Suprapubic skin (tissue), 4 donors: ENCODE data around the gene SP2. TPM values are rescaled to one million over a fixed set of nuclear protein-coding genes. Genes with fewer than 3 reads are reported as not detected.

ENCODE experiments used
- DNase-seq, 2 donors: peaks; one replicate each; pipeline ENCODE4 v3.0.0-alpha.2; 2019; ENCODE audit warnings: low spot score in 2 of 2
- H3K27ac ChIP-seq: fragments of 200-600 bp; sonication (generic); one replicate; pipeline ENCODE4 v1.5.1; 2019
- H3K27me3 ChIP-seq: fragments of 200-600 bp; sonication (generic); one replicate; pipeline ENCODE4 v1.5.1; 2019
- H3K36me3 ChIP-seq: fragments of 200-600 bp; sonication (generic); one replicate; pipeline ENCODE4 v1.5.1; 2019
- H3K4me1 ChIP-seq: fragments of 200-600 bp; sonication (generic); one replicate; pipeline ENCODE4 v1.5.1; 2019
- H3K4me3 ChIP-seq: fragments of 200-600 bp; sonication (generic); one replicate; pipeline ENCODE4 v1.5.1; 2019; ENCODE audit warnings: mild to moderate bottlenecking
- H3K9me3 ChIP-seq: fragments of 200-600 bp; sonication (generic); one replicate; pipeline ENCODE4 v1.5.1; 2019
- CTCF ChIP-seq, 2 donors: fragments of 200-600 bp in 1 of 2; fragments of 450-650 bp in 1 of 2; sonication (generic) in 1 of 2; IDR thresholded peaks; one replicate each; pipeline ENCODE4 v1.5.1; 2016 to 2019; ENCODE audit warnings: antibody characterized with exemption in 2 of 2, mild to moderate bottlenecking in 1 of 2, moderate library complexity in 1 of 2
- EP300 ChIP-seq: sonication (generic); formaldehyde crosslinking; IDR thresholded peaks from one replicate; pipeline ENCODE4 v1.6.1; 2017; ENCODE audit warnings: antibody characterized with exemption
- POLR2A ChIP-seq, 2 donors: fragments of 450-650 bp; IDR thresholded peaks; one replicate each; pipeline ENCODE4 v1.6.1; 2017; ENCODE audit warnings: antibody characterized with exemption in 2 of 2, mild to moderate bottlenecking in 2 of 2, moderate library complexity in 2 of 2
- POLR2AphosphoS5 ChIP-seq, 3 donors: sonication (generic); formaldehyde crosslinking; IDR thresholded peaks; one replicate each; pipeline ENCODE4 v1.6.1; 2017; ENCODE audit warnings: antibody characterized with exemption in 3 of 3
- WGBS: methylation state at CpG from one replicate; pipeline ENCODE4 v1.1.5; 2018; 5-methylcytosine and 5-hydroxymethylcytosine counted together
- total RNA-seq, 4 donors: library from RNA; depleted of rRNA; stranded (reverse); fragments of >200 nt; gene quantifications; one replicate each; pipeline ENCODE4 v1.1.0, GENCODE V29; 2016

The SP2 gene
- total RNA-seq, 4 donors from 2014 or later = 6.9 to 12.7 (median 9.8) TPM

GRCh38 chr17:47902039-47902744, 6.2 kb downstream of the SP2 start:
- no peak for TF ChIP-seq POLR2A (IDR thresholded peaks at IDR 0.05)
- TF ChIP-seq CTCF (IDR thresholded peaks at IDR 0.05) = no peak
- no peak for TF ChIP-seq POLR2AphosphoS5 (IDR thresholded peaks at IDR 0.05)
- no peak for TF ChIP-seq EP300
- peaks cover 52% of the 10 kb centered on the region for H3K4me1 ChIP-seq
- H3K27ac ChIP-seq = no peak overlapping the region
- H3K27me3 ChIP-seq = no peaks in the 10 kb centered on the region
- H3K4me3 ChIP-seq = no peak overlapping the region
- WGBS = 84% methylated on average over 4 of the region's 4 CpGs
- no peaks in the 10 kb centered on the region for H3K9me3 ChIP-seq
- DNase-seq = no peak
- peaks cover 4% of the 10 kb centered on the region for H3K36me3 ChIP-seq

- no peak overlapping the region for H3K4me3 ChIP-seq
- no peak for TF ChIP-seq POLR2A (IDR thresholded peaks at IDR 0.05)
- no peak for TF ChIP-seq EP300
- TF ChIP-seq POLR2AphosphoS5 (IDR thresholded peaks at IDR 0.05) = no peak
- no peak for TF ChIP-seq CTCF (IDR thresholded peaks at IDR 0.05)
- WGBS = 49% methylated on average over 8 of the region's 8 CpGs
- H3K36me3 ChIP-seq = no peaks in the 10 kb centered on the region
- H3K9me3 ChIP-seq = no peaks in the 10 kb centered on the region
- DNase-seq = no peak
- H3K4me1 ChIP-seq = peaks cover 38% of the 10 kb centered on the region
- H3K27ac ChIP-seq = peak overlapping the region; percentile 73
- no peaks in the 10 kb centered on the region for H3K27me3 ChIP-seq
Measured at GRCh38 chr17:47905221-47905733, 9.2 kb downstream of the SP2 start.

- no peak overlapping the region for H3K4me3 ChIP-seq
- H3K27ac ChIP-seq = no peak overlapping the region
- no peak for DNase-seq
- H3K4me1 ChIP-seq = peaks cover 34% of the 10 kb centered on the region
- H3K36me3 ChIP-seq = no peaks in the 10 kb centered on the region
- TF ChIP-seq CTCF (IDR thresholded peaks at IDR 0.05) = no peak
- no peak for TF ChIP-seq EP300
- TF ChIP-seq POLR2A (IDR thresholded peaks at IDR 0.05) = no peak
- no peak for TF ChIP-seq POLR2AphosphoS5 (IDR thresholded peaks at IDR 0.05)
- no peaks in the 10 kb centered on the region for H3K9me3 ChIP-seq
- H3K27me3 ChIP-seq = no peaks in the 10 kb centered on the region
- 85% methylated on average over 3 of the region's 3 CpGs for WGBS
Measured at GRCh38 chr17:47906443-47906842, 10.4 kb downstream of the SP2 start.

DNA sequence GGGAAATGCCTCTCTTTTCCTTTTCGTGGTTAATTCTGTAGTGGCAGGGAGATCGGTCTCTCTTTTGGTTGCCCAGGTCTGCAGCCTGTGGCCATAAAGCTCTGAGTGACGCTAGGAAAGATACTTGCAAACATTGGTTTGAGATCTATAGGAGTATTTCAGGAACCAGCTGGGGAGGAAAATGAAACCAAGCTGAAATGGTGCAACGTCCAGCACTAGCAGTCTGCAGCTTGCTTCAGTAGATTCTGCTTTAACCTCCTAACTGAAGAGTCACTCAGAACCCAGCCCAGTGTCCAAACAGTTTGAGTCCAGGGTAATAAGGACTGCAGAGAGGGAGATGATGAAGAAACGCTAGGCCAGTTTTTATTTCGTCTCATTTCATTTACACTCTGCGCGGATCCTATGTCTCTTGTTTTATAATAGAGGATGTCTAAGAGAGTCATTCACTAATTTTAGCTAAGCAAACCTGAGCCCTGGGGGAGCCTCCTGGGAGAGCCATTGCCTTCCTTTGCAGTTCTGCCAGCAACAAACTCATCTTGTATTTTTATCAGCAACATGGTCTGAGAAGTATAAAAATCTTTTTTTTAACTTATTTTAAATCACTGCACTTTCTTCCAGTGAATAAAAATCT, 12.0 kb downstream of the SP2 start:
- Histone ChIP-seq H3K36me3 (no peaks in the 10 kb centered on the region), H3K27me3 (no peaks in the 10 kb centered on the region), H3K9me3 (no peaks in the 10 kb centered on the region), H3K4me3 (no peak overlapping the region), H3K4me1 (peaks cover 34% of the 10 kb centered on the region), H3K27ac (no peak overlapping the region)
- DNase-seq = no peak
- WGBS = 74% methylated on average over 8 of the region's 8 CpGs
- TF ChIP-seq CTCF (IDR thresholded peaks at IDR 0.05) (no peak), POLR2A (IDR thresholded peaks at IDR 0.05) (no peak), EP300 (no peak), POLR2AphosphoS5 (IDR thresholded peaks at IDR 0.05) (no peak)

DNA sequence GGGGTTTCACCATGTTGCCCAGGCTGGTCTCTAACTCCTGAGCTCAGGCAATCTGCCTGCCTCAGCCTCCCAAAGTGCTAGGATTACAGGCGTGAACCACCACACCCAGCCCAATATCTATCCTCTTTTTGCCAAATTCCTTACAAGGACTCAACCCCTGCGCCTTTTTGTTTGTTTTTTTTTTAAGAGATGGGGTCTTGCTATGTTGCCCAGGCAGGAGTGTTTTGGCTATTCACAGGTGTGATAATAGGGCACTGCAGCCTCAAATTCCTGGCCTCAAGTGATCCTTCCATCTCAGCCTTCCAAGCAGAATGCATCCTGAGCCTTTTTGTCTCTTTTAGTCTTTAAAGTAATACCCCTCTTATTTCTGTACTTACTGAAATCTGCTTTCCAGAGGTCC, 17.0 kb downstream of the SP2 start:
- H3K36me3 ChIP-seq = peaks cover 23% of the 10 kb centered on the region
- H3K9me3 ChIP-seq = no peaks in the 10 kb centered on the region
- TF ChIP-seq CTCF (IDR thresholded peaks at IDR 0.05) (no peak), EP300 (no peak), POLR2A (IDR thresholded peaks at IDR 0.05) (no peak), POLR2AphosphoS5 (IDR thresholded peaks at IDR 0.05) (no peak)
- WGBS = 88% methylated on average over 2 of the region's 2 CpGs
- H3K4me3 ChIP-seq = no peak overlapping the region
- no peaks in the 10 kb centered on the region for H3K4me1 ChIP-seq
- no peak overlapping the region for H3K27ac ChIP-seq
- H3K27me3 ChIP-seq = no peaks in the 10 kb centered on the region
- DNase-seq = no peak
